ENCODE results near the gene SOAT1.

DNA sequence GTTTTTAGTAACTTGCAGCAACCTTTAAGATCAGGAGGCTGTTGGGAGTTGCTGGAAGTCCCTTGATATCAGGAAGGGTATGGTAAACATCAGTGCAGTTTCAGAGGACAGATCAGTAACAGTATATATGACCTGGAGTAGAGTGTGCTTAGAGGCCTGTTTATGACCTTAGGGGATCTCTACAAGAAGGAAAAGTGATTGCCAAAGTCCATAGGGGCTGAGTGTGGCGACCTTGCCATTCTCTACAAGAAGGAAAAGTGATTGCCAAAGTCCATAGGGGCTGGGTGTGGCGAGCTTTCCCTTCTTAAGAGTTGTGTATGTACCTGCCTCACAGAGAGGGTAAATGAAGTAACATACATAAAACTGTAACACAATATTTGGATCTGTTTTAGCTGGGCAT, 43.7 kb downstream of the SOAT1 start:
- TF ChIP-seq POLR2AphosphoS5 (IDR thresholded peaks at IDR 0.05; ENCODE audit: low read depth, low read length) = no peak
- TF ChIP-seq, protein P1, sequence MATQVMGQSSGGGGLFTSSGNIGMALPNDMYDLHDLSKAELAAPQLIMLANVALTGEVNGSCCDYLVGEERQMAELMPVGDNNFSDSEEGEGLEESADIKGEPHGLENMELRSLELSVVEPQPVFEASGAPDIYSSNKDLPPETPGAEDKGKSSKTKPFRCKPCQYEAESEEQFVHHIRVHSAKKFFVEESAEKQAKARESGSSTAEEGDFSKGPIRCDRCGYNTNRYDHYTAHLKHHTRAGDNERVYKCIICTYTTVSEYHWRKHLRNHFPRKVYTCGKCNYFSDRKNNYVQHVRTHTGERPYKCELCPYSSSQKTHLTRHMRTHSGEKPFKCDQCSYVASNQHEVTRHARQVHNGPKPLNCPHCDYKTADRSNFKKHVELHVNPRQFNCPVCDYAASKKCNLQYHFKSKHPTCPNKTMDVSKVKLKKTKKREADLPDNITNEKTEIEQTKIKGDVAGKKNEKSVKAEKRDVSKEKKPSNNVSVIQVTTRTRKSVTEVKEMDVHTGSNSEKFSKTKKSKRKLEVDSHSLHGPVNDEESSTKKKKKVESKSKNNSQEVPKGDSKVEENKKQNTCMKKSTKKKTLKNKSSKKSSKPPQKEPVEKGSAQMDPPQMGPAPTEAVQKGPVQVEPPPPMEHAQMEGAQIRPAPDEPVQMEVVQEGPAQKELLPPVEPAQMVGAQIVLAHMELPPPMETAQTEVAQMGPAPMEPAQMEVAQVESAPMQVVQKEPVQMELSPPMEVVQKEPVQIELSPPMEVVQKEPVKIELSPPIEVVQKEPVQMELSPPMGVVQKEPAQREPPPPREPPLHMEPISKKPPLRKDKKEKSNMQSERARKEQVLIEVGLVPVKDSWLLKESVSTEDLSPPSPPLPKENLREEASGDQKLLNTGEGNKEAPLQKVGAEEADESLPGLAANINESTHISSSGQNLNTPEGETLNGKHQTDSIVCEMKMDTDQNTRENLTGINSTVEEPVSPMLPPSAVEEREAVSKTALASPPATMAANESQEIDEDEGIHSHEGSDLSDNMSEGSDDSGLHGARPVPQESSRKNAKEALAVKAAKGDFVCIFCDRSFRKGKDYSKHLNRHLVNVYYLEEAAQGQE (IDR thresholded peaks at IDR 0.05; ENCODE audit: insufficient read depth in 1 of 2, low read depth in 2 of 2, low read length in 2 of 2) = no peak
